K562 (cell line): ENCODE measurements around the gene NSMF. TPM values are rescaled to one million over a fixed set of nuclear protein-coding genes. Genes with fewer than 3 reads are reported as not detected.
A peak's percentile ranks its signal among the peaks of the same experiment; 100 is the strongest.

ENCODE experiments used
- ATAC-seq: fragments of 200-7000 bp; cut with Tn5 transposase; 3 replicates; pipeline ENCODE4 v1.9.1; 2020; ENCODE audit warnings: moderate library complexity
- BruUV-seq: library from RNA; stranded (reverse); fragments of 400-500 nt; replicated peaks from 2 replicates; lab custom pipeline; 2021; lab: Mats Ljungman, UMichigan
- CTCF ChIA-PET: fragments of 300-600 bp; formaldehyde crosslinking; extraction: SDS; loops from one replicate; lab custom pipeline; 2021; ENCODE audit warnings: low intra/inter-chr PET ratio; lab: Yijun Ruan, JAX
- POLR2A ChIA-PET: fragments of 300-600, 350-650 bp; sonication (Branson Sonifier 250); formaldehyde crosslinking; extraction: SDS; loops from one replicate; lab custom pipeline; 2021; ENCODE audit warnings: antibody characterized with exemption, inconsistent platforms; lab: Yijun Ruan, JAX
- DNase-seq, 4 experiments: peaks; one replicate each; pipeline versions ENCODE4 v3.0.0 to v3.0.0-alpha.2; 2011 to 2018; ENCODE audit warnings: low spot score in 3 of 4, mixed read lengths in 3 of 4; ENCODE audit errors: extremely low read depth in 1 of 4
- FAIRE-seq: peaks from 2 replicates; lab custom pipeline; 2011; peaks lifted over from hg19 to GRCh38; lab: Jason Lieb, UNC
- H2AFZ ChIP-seq: 2 replicates; pipeline ENCODE4 v1.6.0; 2011; ENCODE audit warnings: low read depth, low read length, control low read depth, inconsistent platforms
- H3K27ac ChIP-seq: fragments of 200-600 bp; 3 replicates; pipeline ENCODE4 v1.8.0; 2011; ENCODE audit warnings: low read depth, mild to moderate bottlenecking, control low read depth, inconsistent platforms, low read length, moderate library complexity, mixed read lengths; ENCODE audit errors: extremely low read depth
- H3K27me3 ChIP-seq, 2 experiments: fragments of 300-600 bp in 1 of 2; 2 replicates in 1 of 2; 3 replicates in 1 of 2; pipeline versions ENCODE4 v1.6.0 to v1.8.0; 2011; ENCODE audit warnings: inconsistent platforms in 2 of 2, low read length in 2 of 2, mild to moderate bottlenecking in 1 of 2, mixed read lengths in 1 of 2, moderate library complexity in 1 of 2; ENCODE audit not compliant: control insufficient read depth in 2 of 2, insufficient read depth in 2 of 2
- H3K36me3 ChIP-seq: fragments of 300-600 bp; 3 replicates; pipeline ENCODE4 v1.8.0; 2011; ENCODE audit warnings: mild to moderate bottlenecking, low read length, inconsistent platforms; ENCODE audit not compliant: control insufficient read depth, insufficient read depth
- H3K4me1 ChIP-seq, 2 experiments: fragments of 200-600 bp in 1 of 2; replicated peaks in 1 of 2; 2 replicates in 1 of 2; 3 replicates in 1 of 2; pipeline versions ENCODE4 v1.5.1 to v1.8.0; 2011; ENCODE audit warnings: inconsistent platforms in 2 of 2, low read length in 2 of 2, mild to moderate bottlenecking in 1 of 2, mixed read lengths in 1 of 2, moderate library complexity in 1 of 2; ENCODE audit not compliant: control insufficient read depth in 2 of 2, insufficient read depth in 2 of 2
- H3K4me2 ChIP-seq: 2 replicates; pipeline ENCODE4 v1.6.1; 2011; ENCODE audit warnings: low read length, control low read depth, inconsistent platforms, mixed read lengths; ENCODE audit not compliant: insufficient read depth
- H3K4me3 ChIP-seq: fragments of 200-600 bp; sonication (generic), shearing (Covaris generic); 2 replicates; pipeline ENCODE4 v1.5.1; 2016; ENCODE audit warnings: control low read depth, inconsistent platforms
- H3K79me2 ChIP-seq: fragments of 200-600 bp; 3 replicates; pipeline ENCODE4 v1.8.0; 2011; ENCODE audit warnings: low read length, inconsistent platforms; ENCODE audit not compliant: control insufficient read depth, insufficient read depth
- H3K9ac ChIP-seq, 2 experiments: 2 replicates each; pipeline versions ENCODE4 v1.6.0 to v1.6.1; 2011; ENCODE audit warnings: low read depth in 2 of 2, low read length in 2 of 2, control low read depth in 1 of 2, inconsistent platforms in 1 of 2, mild to moderate bottlenecking in 1 of 2, mixed read lengths in 1 of 2; ENCODE audit not compliant: insufficient read depth in 1 of 2
- H3K9me1 ChIP-seq: one replicate; pipeline ENCODE4 v1.6.0; 2011; ENCODE audit warnings: inconsistent platforms, mild to moderate bottlenecking, low read length, moderate library complexity; ENCODE audit not compliant: control insufficient read depth, insufficient read depth
- H3K9me3 ChIP-seq: replicated peaks from 2 replicates; pipeline ENCODE4 v1.5.1; 2011; ENCODE audit warnings: low read depth, low read length, inconsistent platforms; ENCODE audit not compliant: control insufficient read depth, insufficient read depth
- H4K20me1 ChIP-seq: replicated peaks from 2 replicates; pipeline ENCODE4 v1.6.1; 2011; ENCODE audit warnings: low read length, inconsistent platforms, mixed read lengths; ENCODE audit not compliant: control insufficient read depth, insufficient read depth
- KAT2B ChIP-seq: IDR thresholded peaks from one replicate; pipeline ENCODE4 v1.6.1; 2012; ENCODE audit warnings: low read depth, mild to moderate bottlenecking, control low read depth, inconsistent platforms, low read length, moderate library complexity
- MAFK ChIP-seq: IDR thresholded peaks from 2 replicates; pipeline ENCODE4 v1.6.1; 2011; ENCODE audit warnings: low read length, improper control_type of control experiment
- NCOA2 ChIP-seq, 2 experiments: fragments of 450-650 bp; IDR thresholded peaks; 2 replicates each; pipeline ENCODE4 v1.6.1; 2018; ENCODE audit warnings: mild to moderate bottlenecking in 2 of 2, moderate library complexity in 1 of 2; ENCODE audit not compliant: partially characterized antibody in 2 of 2
- NFXL1 ChIP-seq: fragments of 450-650 bp; formaldehyde crosslinking; IDR thresholded peaks from 2 replicates; pipeline ENCODE4 v1.4.0; 2021; ENCODE audit warnings: mild to moderate bottlenecking
- PYGO2 ChIP-seq: fragments of 450-650 bp; IDR thresholded peaks from 2 replicates; pipeline ENCODE4 v1.6.1; 2016; ENCODE audit warnings: mild to moderate bottlenecking, missing genetic modification characterization, moderate library complexity, missing compliant biosample characterization
- STAT5B ChIP-seq: fragments of 250-450 bp; sonication (Bioruptor Pico); IDR thresholded peaks from 2 replicates; pipeline ENCODE4 v1.8.0; 2021; ENCODE audit warnings: mild to moderate bottlenecking, inconsistent platforms
- ZNF3 ChIP-seq: fragments of 250-450 bp; sonication (Bioruptor Pico); IDR thresholded peaks from 2 replicates; pipeline ENCODE4 v1.5.0; 2021; ENCODE audit warnings: mild to moderate bottlenecking, moderate library complexity
- ZNF511 ChIP-seq: sonication (generic); formaldehyde crosslinking; IDR thresholded peaks from 2 replicates; pipeline ENCODE4 v1.8.0; 2022; ENCODE audit warnings: mild to moderate bottlenecking, missing genetic modification reagents
- WGBS: fragments of 100-300 bp; shearing (Covaris generic); methylation state at CpG from one replicate; pipeline ENCODE4 v1.1.6; 2016; ENCODE audit warnings: low coverage, mixed read lengths; ENCODE audit not compliant: insufficient coverage; ENCODE audit errors: missing lambda C conversion rate; 5-methylcytosine and 5-hydroxymethylcytosine counted together
- in situ Hi-C: fragments of 300-500 bp; cut with MboI; formaldehyde crosslinking; loops from 4 replicates; pipeline ENCODE4 v1.15.0; 2018; ENCODE audit warnings: inconsistent platforms, mixed read lengths
- intact Hi-C: fragments of 100-400 bp; cut with micrococcal nuclease; formaldehyde crosslinking; loops from 2 replicates; pipeline ENCODE4 v1.14.2; 2022
- polyA plus RNA-seq, 8 experiments: library from polyadenylated mRNA; depleted of rRNA in 4 of 8; stranded (reverse) in 5 of 8; unstranded in 3 of 8; fragments of >200 nt; fragmentation: Nextera tagmentation in 2 of 8; fragmentation: Illumina TruSeq in 1 of 8; extraction: Ambion mirVana in 2 of 8; extraction: Trizol in 1 of 8; gene quantifications; 2 replicates each; pipeline versions ENCODE4 v1.2.1 to v1.2.3, GENCODE V29; 2011 to 2014; ENCODE audit warnings: inconsistent platforms in 1 of 8, missing spikeins in 1 of 8
- total RNA-seq, 7 experiments: library from RNA; depleted of rRNA in 6 of 7; stranded (reverse); fragments of >200 nt in 6 of 7; fragmentation: Illumina TruSeq in 2 of 7; extraction: Trizol in 2 of 7; gene quantifications; 2 replicates each; pipeline versions ENCODE4 v1.2.1 to v1.2.3, GENCODE V29; 2011 to 2021; ENCODE audit warnings: low replicate concordance in 1 of 7

Gene NSMF
- total and polyA plus RNA-seq, 9 of the 15 experiments (the other 6 are each of a cell fraction or from before 2014, with no cell fraction given) = 0.20 to 82.7 (median 29.3) TPM

GRCh38 chr9:137409515-137409914 is 49.6 kb downstream of the NSMF start (continued):
- TF ChIP-seq PYGO2 (tag) (no peak), MAFK (no peak), ZNF3 (CRISPR knock-in tag) (no peak), STAT5B (CRISPR knock-in tag) (no peak)

GRCh38 chr9:137408651-137409405 is 50.3 kb downstream of the NSMF start:
- DNase-seq (no peak), FAIRE-seq (no peak), ATAC-seq (no peak)
- peaks cover 24 to 78% of the 10 kb centered on the region in 2 experiments for H3K4me1 ChIP-seq
- intact Hi-C loops (no loop called here), in situ Hi-C loops (no loop called here)
- no peaks in the 10 kb centered on the region for H4K20me1 ChIP-seq
- H3K27ac ChIP-seq = no peak overlapping the region
- ChIA-PET POLR2A (interaction anchor here (0.6 to 1.5 kb wide), 5 partner anchors 19 to 149 kb away, joined by 3 to 6 read pairs (median 4); partner anchors contain the start of gene NRARP), CTCF (no interaction called here)
- no peaks in the 10 kb centered on the region for H3K9me1 ChIP-seq
- H3K4me3 ChIP-seq = no peak overlapping the region
- no peaks in the 10 kb centered on the region for H3K27me3 ChIP-seq
- WGBS = 93% methylated on average over 22 of the region's 24 CpGs
- peak overlapping the region in 1 of 2 experiments; percentile 77; a peak in 2 of 4 replicates for H3K9ac ChIP-seq
- BruUV-seq = no TSS peak
- H3K36me3 ChIP-seq = no peaks in the 10 kb centered on the region
- no peaks in the 10 kb centered on the region for H3K9me3 ChIP-seq
- no peak for TF ChIP-seq KAT2B
- TF ChIP-seq ZNF511 (CRISPR knock-in tag) = no peak
- no peak for TF ChIP-seq NCOA2 (IDR thresholded peaks at IDR 0.05; ENCODE audit: partially characterized antibody in 2 of 2)
- TF ChIP-seq NFXL1 (CRISPR knock-in tag) = no peak
- no peak overlapping the region for H3K4me2 ChIP-seq
- H3K79me2 ChIP-seq = peaks cover 34% of the 10 kb centered on the region
- H2AFZ ChIP-seq = no peak overlapping the region
